WTC11 (cell line): ENCODE data around the gene RPTOR. TPM values are rescaled to one million over a fixed set of nuclear protein-coding genes. Genes with fewer than 3 reads are reported as not detected.

ENCODE experiments used
- ATAC-seq: fragments of 200-7000 bp; cut with Tn5 transposase; 2 replicates; pipeline ENCODE4 v1.10.0; 2021; ENCODE audit warnings: mild to moderate bottlenecking, moderate library complexity
- CTCF ChIA-PET: fragments of 300-600 bp; sonication (Branson Sonifier 250); formaldehyde crosslinking; loops from one replicate; lab custom pipeline; 2021; ENCODE audit warnings: antibody characterized with exemption; lab: Charles Lee
- POLR2A ChIA-PET: fragments of 350-600 bp; sonication (Branson Sonifier 250); formaldehyde crosslinking; loops from one replicate; lab custom pipeline; 2021; ENCODE audit warnings: antibody characterized with exemption; lab: Charles Lee
- DNase-seq: peaks from one replicate; pipeline ENCODE4 v3.0.0; 2021; ENCODE audit warnings: low spot score
- H3K27ac Mint-ChIP-seq: 2 replicates; pipeline ENCODE4 v1.8.0; 2021; ENCODE audit warnings: mixed read lengths
- H3K27me3 Mint-ChIP-seq: 2 replicates; pipeline ENCODE4 v1.8.0; 2021; ENCODE audit warnings: low read depth, mild to moderate bottlenecking, moderate library complexity, mixed read lengths
- H3K36me3 Mint-ChIP-seq: 2 replicates; pipeline ENCODE4 v1.8.0; 2021; ENCODE audit warnings: mixed read lengths
- H3K4me1 Mint-ChIP-seq: 2 replicates; pipeline ENCODE4 v1.8.0; 2022; ENCODE audit warnings: mixed read lengths
- H3K4me3 Mint-ChIP-seq: 2 replicates; pipeline ENCODE4 v1.8.0; 2021; ENCODE audit warnings: mild to moderate bottlenecking, moderate library complexity, mixed read lengths
- H3K9me3 Mint-ChIP-seq: 2 replicates; pipeline ENCODE4 v1.8.0; 2021; ENCODE audit warnings: mixed read lengths
- ATF1 ChIP-seq: sonication (generic); formaldehyde crosslinking; IDR thresholded peaks from 2 replicates; pipeline ENCODE4 v1.8.1; 2023; ENCODE audit warnings: mild to moderate bottlenecking, moderate library complexity, missing genetic modification reagents
- ATF2 ChIP-seq: sonication (generic); formaldehyde crosslinking; IDR thresholded peaks from 2 replicates; pipeline ENCODE4 v1.8.1; 2022; ENCODE audit warnings: low read depth, missing genetic modification reagents, borderline replicate concordance
- ATF3 ChIP-seq: sonication (generic); formaldehyde crosslinking; conservative IDR thresholded peaks from 2 replicates; pipeline ENCODE4 v1.8.1; 2022; ENCODE audit warnings: mild to moderate bottlenecking, missing genetic modification reagents
- CBFB ChIP-seq: sonication (generic); formaldehyde crosslinking; IDR thresholded peaks from 2 replicates; pipeline ENCODE4 v1.8.1; 2022; ENCODE audit warnings: mild to moderate bottlenecking, low read depth, missing genetic modification reagents
- ELF4 ChIP-seq: sonication (generic); formaldehyde crosslinking; IDR thresholded peaks from 2 replicates; pipeline ENCODE4 v1.8.1; 2022; ENCODE audit warnings: low read depth, mild to moderate bottlenecking, moderate library complexity, missing genetic modification reagents
- FOXK1 ChIP-seq: sonication (generic); formaldehyde crosslinking; IDR thresholded peaks from 2 replicates; pipeline ENCODE4 v1.8.0; 2022; ENCODE audit warnings: mild to moderate bottlenecking, moderate library complexity, missing genetic modification reagents
- FOXP4 ChIP-seq: sonication (generic); formaldehyde crosslinking; IDR thresholded peaks from 2 replicates; pipeline ENCODE4 v1.8.0; 2022; ENCODE audit warnings: mild to moderate bottlenecking, missing genetic modification reagents
- IRF2 ChIP-seq: sonication (generic); formaldehyde crosslinking; IDR thresholded peaks from 2 replicates; pipeline ENCODE4 v1.8.0; 2022; ENCODE audit warnings: low read depth, missing genetic modification reagents, borderline replicate concordance
- JUN ChIP-seq: sonication (generic); formaldehyde crosslinking; IDR thresholded peaks from 2 replicates; pipeline ENCODE4 v1.8.0; 2023; ENCODE audit warnings: mild to moderate bottlenecking, missing genetic modification reagents
- MAX ChIP-seq: sonication (generic); formaldehyde crosslinking; IDR thresholded peaks from 2 replicates; pipeline ENCODE4 v1.8.0; 2022; ENCODE audit warnings: mild to moderate bottlenecking, missing genetic modification reagents
- MLX ChIP-seq: sonication (generic); formaldehyde crosslinking; IDR thresholded peaks from 2 replicates; pipeline ENCODE4 v1.8.1; 2023; ENCODE audit warnings: mild to moderate bottlenecking, missing genetic modification reagents, moderate library complexity
- OVOL2 ChIP-seq: fragments of 250-450 bp; sonication (Bioruptor Pico); IDR thresholded peaks from 2 replicates; pipeline ENCODE4 v1.9.0; 2021; ENCODE audit warnings: mild to moderate bottlenecking, borderline replicate concordance
- PREB ChIP-seq: sonication (generic); formaldehyde crosslinking; IDR thresholded peaks from 2 replicates; pipeline ENCODE4 v1.8.1; 2022; ENCODE audit warnings: mild to moderate bottlenecking, missing genetic modification reagents, moderate library complexity, borderline replicate concordance
- PRRX2 ChIP-seq: fragments of 250-450 bp; sonication (Bioruptor Pico); IDR thresholded peaks from 2 replicates; pipeline ENCODE4 v1.8.0; 2021; ENCODE audit warnings: mild to moderate bottlenecking
- RORB ChIP-seq: fragments of 250-450 bp; sonication (Bioruptor Pico); IDR thresholded peaks from 2 replicates; pipeline ENCODE4 v1.9.0; 2021; ENCODE audit warnings: mild to moderate bottlenecking
- SMAD4 ChIP-seq: sonication (generic); formaldehyde crosslinking; IDR thresholded peaks from 2 replicates; pipeline ENCODE4 v1.8.0; 2022; ENCODE audit warnings: mild to moderate bottlenecking, missing genetic modification reagents
- TCF7 ChIP-seq: sonication (generic); formaldehyde crosslinking; IDR thresholded peaks from 2 replicates; pipeline ENCODE4 v1.8.0; 2022; ENCODE audit warnings: mild to moderate bottlenecking, low read depth, missing genetic modification reagents, moderate library complexity
- TEAD4 ChIP-seq: sonication (generic); formaldehyde crosslinking; IDR thresholded peaks from 2 replicates; pipeline ENCODE4 v1.8.0; 2022; ENCODE audit warnings: mild to moderate bottlenecking, missing genetic modification reagents
- TP53 ChIP-seq: sonication (generic); formaldehyde crosslinking; IDR thresholded peaks from 2 replicates; pipeline ENCODE4 v1.8.1; 2023; ENCODE audit warnings: mild to moderate bottlenecking, missing genetic modification reagents
- USF2 ChIP-seq: sonication (generic); formaldehyde crosslinking; IDR thresholded peaks from 2 replicates; pipeline ENCODE4 v1.8.1; 2023; ENCODE audit warnings: mild to moderate bottlenecking, missing genetic modification reagents, moderate library complexity
- ZBTB43 ChIP-seq: sonication (generic); formaldehyde crosslinking; IDR thresholded peaks from 2 replicates; pipeline ENCODE4 v1.8.1; 2023; ENCODE audit warnings: mild to moderate bottlenecking, missing genetic modification reagents
- ZNF512 ChIP-seq: sonication (generic); formaldehyde crosslinking; IDR thresholded peaks from 2 replicates; pipeline ENCODE4 v1.8.1; 2022; ENCODE audit warnings: missing genetic modification reagents, borderline replicate concordance
- total RNA-seq: library from RNA; stranded (reverse); gene quantifications from 3 replicates; pipeline ENCODE4 v1.2.3, GENCODE V29; 2021

The RPTOR gene
- total RNA-seq, 1 experiment from 2014 or later = 41.0 TPM

GRCh38 chr17:80631142-80632045, 86.8 kb downstream of the RPTOR start:
- TF ChIP-seq CBFB (no peak), TEAD4 (no peak), ATF1 (no peak), FOXP4 (CRISPR knock-in tag) (no peak), TP53 (CRISPR knock-in tag) (no peak), ELF4 (CRISPR knock-in tag) (no peak), ATF3 (CRISPR knock-in tag) (no peak), USF2 (no peak), PREB (no peak), SMAD4 (CRISPR knock-in tag) (no peak), ZBTB43 (no peak), OVOL2 (CRISPR knock-in tag) (no peak), RORB (CRISPR knock-in tag) (no peak), IRF2 (CRISPR knock-in tag) (no peak), ZNF512 (no peak), FOXK1 (no peak), MAX (no peak)
- POLR2A ChIA-PET = no interaction called here
- Mint-ChIP-seq H3K27ac (no peak overlapping the region; the same call in 1 of the 2 replicates), H3K27me3 (no peaks in the 10 kb centered on the region), H3K4me3 (no peak overlapping the region), H3K4me1 (peaks cover 9% of the 10 kb centered on the region), H3K36me3 (peaks cover 3% of the 10 kb centered on the region), H3K9me3 (no peaks in the 10 kb centered on the region)
- CTCF ChIA-PET = interaction anchor here (0.8 to 2.7 kb wide), 4 partner anchors 19 to 268 kb away, joined by 3 to 13 read pairs (median 5); no protein-coding TSS in a partner anchor
- no peak for ATAC-seq
- no peak for DNase-seq

GRCh38 chr17:80632046-80632581, 87.5 kb downstream of the RPTOR start:
- H3K27me3 Mint-ChIP-seq = no peaks in the 10 kb centered on the region
- peaks cover 14% of the 10 kb centered on the region for H3K4me1 Mint-ChIP-seq
- H3K36me3 Mint-ChIP-seq = no peaks in the 10 kb centered on the region
- H3K9me3 Mint-ChIP-seq = no peaks in the 10 kb centered on the region
- H3K27ac Mint-ChIP-seq = peak overlapping the region; percentile 69; the same call in 1 of the 2 replicates
- H3K4me3 Mint-ChIP-seq = no peak overlapping the region
- DNase-seq (no peak), ATAC-seq (no peak)
- ChIA-PET CTCF (interaction anchor here (0.8 to 2.7 kb wide), 4 partner anchors 18 to 267 kb away, joined by 3 to 13 read pairs (median 5); no protein-coding TSS in a partner anchor), POLR2A (no interaction called here)
- TF ChIP-seq PRRX2 (CRISPR knock-in tag) = no peak
- TF ChIP-seq TCF7 (CRISPR knock-in tag) = no peak
- no peak for TF ChIP-seq JUN (CRISPR knock-in tag)
- no peak for TF ChIP-seq ATF1
- TF ChIP-seq ATF2 (CRISPR knock-in tag) = no peak
- no peak for TF ChIP-seq MLX (CRISPR knock-in tag)
- no peak for TF ChIP-seq ZBTB43
